ENCODE results near the gene SND1. TPM values are rescaled to one million over a fixed set of nuclear protein-coding genes. Genes with fewer than 3 reads are reported as not detected.

SND1 gene
- total RNA-seq, 1 experiment from 2014 or later, result 218 TPM

DNA sequence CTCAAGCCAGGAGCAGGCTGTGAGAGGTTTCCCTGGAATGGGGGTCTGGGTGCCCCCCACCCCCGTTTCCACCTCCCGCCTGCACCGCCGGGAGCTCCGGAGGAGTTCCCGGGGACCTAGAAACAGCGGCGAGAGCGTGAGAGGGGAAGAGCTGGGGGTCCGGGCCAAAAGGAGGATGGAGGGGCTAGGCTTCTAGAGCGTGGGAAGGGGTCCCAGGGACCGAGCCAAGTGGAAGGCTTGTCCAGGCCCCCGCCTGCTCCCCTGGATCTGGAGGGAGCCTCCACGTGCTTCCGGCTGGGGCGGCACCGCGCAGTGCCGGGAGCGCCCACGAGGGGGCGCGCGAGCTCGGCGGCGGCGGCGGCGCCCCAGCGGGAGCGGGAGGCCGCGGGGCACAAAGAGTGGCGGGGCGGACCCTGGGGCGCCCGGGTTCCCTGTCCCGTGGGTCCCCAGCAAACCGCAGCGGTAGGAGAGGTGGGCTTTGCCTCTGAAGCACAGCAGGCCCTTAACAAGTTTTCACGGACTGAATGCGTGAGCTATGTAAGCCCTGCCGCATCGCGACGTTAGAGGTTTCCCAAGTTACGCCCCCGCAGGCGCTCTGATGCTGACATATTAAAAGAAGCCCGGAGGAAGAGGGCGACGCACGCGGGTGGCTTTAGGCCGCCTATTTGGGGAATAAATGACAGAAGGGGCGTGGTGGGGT lies 483.7 kb downstream of the SND1 start:
- Histone ChIP-seq H3K14ac (ENCODE audit: insufficient read depth, low read length) (peak overlapping the region; percentile 78; the same call in 1 of the 2 replicates), H4K5ac (ENCODE audit: insufficient read length, low read depth, low read length) (no peak overlapping the region), H3K23me2 (ENCODE audit: insufficient read length, low read depth, low read length, poor library complexity, severe bottlenecking) (peaks cover 11% of the 10 kb centered on the region), H3K18ac (ENCODE audit: insufficient read length, low read depth, low read length) (peak overlapping the region; percentile 82), H2AK5ac (ENCODE audit: insufficient read length, low read length) (no peak overlapping the region), H3K4ac (ENCODE audit: low read depth, low read length) (no peak overlapping the region), H2BK20ac (ENCODE audit: low read depth, low read length, poor library complexity, severe bottlenecking) (no peak overlapping the region), H2AFZ (ENCODE audit: low read length) (no peak overlapping the region), H3K27ac (ENCODE audit: insufficient read length, low read depth, low read length) (no peak overlapping the region), H3K27me3 (ENCODE audit: insufficient read depth, low read length) (peaks cover 9% of the 10 kb centered on the region; the same call in 1 of the 2 replicates), H3K79me2 (ENCODE audit: insufficient read depth, low read length) (no peaks in the 10 kb centered on the region), H4K91ac (ENCODE audit: insufficient read length, low read depth, low read length) (no peak overlapping the region), H3T11ph (ENCODE audit: low read length) (no peak overlapping the region), H3K9me3 (ENCODE audit: control insufficient read depth, low read depth, low read length) (no peaks in the 10 kb centered on the region), H3K79me1 (ENCODE audit: insufficient read depth, low read depth, low read length, poor library complexity, severe bottlenecking) (no peaks in the 10 kb centered on the region), H3K4me2 (ENCODE audit: insufficient read depth, insufficient read length, low read length) (peak overlapping the region; percentile 88), H2BK12ac (ENCODE audit: insufficient read length, low read depth, low read length) (no peak overlapping the region), H4K8ac (replicated peaks; ENCODE audit: insufficient read length, low read depth, low read length) (no peak overlapping the region), H2BK120ac (ENCODE audit: low read depth, low read length, poor library complexity, severe bottlenecking) (no peak overlapping the region), H3K23ac (ENCODE audit: insufficient read length, low read depth, low read length) (no peak overlapping the region), H3K4me1 (ENCODE audit: insufficient read depth, low read length) (no peaks in the 10 kb centered on the region), H3K56ac (ENCODE audit: insufficient read length, low read depth, low read length) (no peak overlapping the region), H4K20me1 (ENCODE audit: control insufficient read depth, insufficient read depth, insufficient read length) (no peaks in the 10 kb centered on the region), H2BK15ac (ENCODE audit: low read depth, low read length) (no peak overlapping the region), H2BK5ac (ENCODE audit: insufficient read length, low read length) (no peak overlapping the region), H3K9ac (ENCODE audit: extremely low read depth, insufficient read length, low read length) (no peak overlapping the region)
- H3K27me3 Mint-ChIP-seq (ENCODE audit: low read depth), result peaks cover 49% of the 10 kb centered on the region
- peaks cover 0 to 4% (median 3%) of the 10 kb centered on the region in 3 experiments; a peak in 1 of 7 replicates for H3K36me3 Mint-ChIP-seq (ENCODE audit: insufficient read depth in 1 of 3, low read depth in 3 of 3)
- H3K27ac Mint-ChIP-seq, result no peak overlapping the region
- H3K4me1 Mint-ChIP-seq, result peaks cover 6 to 8% of the 10 kb centered on the region in 2 experiments
- no CpG with 5 or more reads among the region's 57 CpGs for WGBS (ENCODE audit: extremely low coverage, insufficient read length, low lambda C conversion rate)
- H3K4me3 Mint-ChIP-seq, result peak overlapping the region; percentile 69 to 82
- H3K9me3 Mint-ChIP-seq, result peaks cover 12 to 15% of the 10 kb centered on the region in 2 experiments; a peak in 4 of 5 replicates
- TF ChIP-seq, protein P1, sequence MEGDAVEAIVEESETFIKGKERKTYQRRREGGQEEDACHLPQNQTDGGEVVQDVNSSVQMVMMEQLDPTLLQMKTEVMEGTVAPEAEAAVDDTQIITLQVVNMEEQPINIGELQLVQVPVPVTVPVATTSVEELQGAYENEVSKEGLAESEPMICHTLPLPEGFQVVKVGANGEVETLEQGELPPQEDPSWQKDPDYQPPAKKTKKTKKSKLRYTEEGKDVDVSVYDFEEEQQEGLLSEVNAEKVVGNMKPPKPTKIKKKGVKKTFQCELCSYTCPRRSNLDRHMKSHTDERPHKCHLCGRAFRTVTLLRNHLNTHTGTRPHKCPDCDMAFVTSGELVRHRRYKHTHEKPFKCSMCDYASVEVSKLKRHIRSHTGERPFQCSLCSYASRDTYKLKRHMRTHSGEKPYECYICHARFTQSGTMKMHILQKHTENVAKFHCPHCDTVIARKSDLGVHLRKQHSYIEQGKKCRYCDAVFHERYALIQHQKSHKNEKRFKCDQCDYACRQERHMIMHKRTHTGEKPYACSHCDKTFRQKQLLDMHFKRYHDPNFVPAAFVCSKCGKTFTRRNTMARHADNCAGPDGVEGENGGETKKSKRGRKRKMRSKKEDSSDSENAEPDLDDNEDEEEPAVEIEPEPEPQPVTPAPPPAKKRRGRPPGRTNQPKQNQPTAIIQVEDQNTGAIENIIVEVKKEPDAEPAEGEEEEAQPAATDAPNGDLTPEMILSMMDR (conservative IDR thresholded peaks at IDR 0.05), result peak; percentile 87
- peak; percentile 71 for DNase-seq

Measured in H9 (cell line).